Endodermal cell (in vitro differentiated cells): ENCODE data around the gene KIRREL2. TPM values are rescaled to one million over a fixed set of nuclear protein-coding genes. Genes with fewer than 3 reads are reported as not detected.
A peak's percentile ranks its signal among the peaks of the same experiment; 100 is the strongest.

Source experiments
- DNase-seq: peaks from one replicate; pipeline ENCODE4 v3.0.0-alpha.2; 2017
- H3K27ac ChIP-seq: 2 replicates; pipeline ENCODE4 v1.5.1; 2013; ENCODE audit warnings: mild to moderate bottlenecking, low read depth, low read length, moderate library complexity
- H3K27me3 ChIP-seq: 2 replicates; pipeline ENCODE4 v1.6.1; 2013; ENCODE audit warnings: mild to moderate bottlenecking, low read length, moderate library complexity; ENCODE audit not compliant: insufficient read depth, control insufficient read depth, poor library complexity, severe bottlenecking
- H3K36me3 ChIP-seq: 2 replicates; pipeline ENCODE4 v1.7.0; 2013; ENCODE audit warnings: mild to moderate bottlenecking, low read length, moderate library complexity; ENCODE audit not compliant: control insufficient read depth, insufficient read depth
- H3K4me1 ChIP-seq: one replicate; pipeline ENCODE4 v1.7.0; 2013; ENCODE audit warnings: low read length; ENCODE audit not compliant: control insufficient read depth, insufficient read depth
- H3K4me3 ChIP-seq: 2 replicates; pipeline ENCODE4 v1.5.1; 2013; ENCODE audit warnings: mild to moderate bottlenecking, low read length, moderate library complexity
- H3K9ac ChIP-seq: 2 replicates; pipeline ENCODE4 v1.6.1; 2013; ENCODE audit warnings: mild to moderate bottlenecking, low read length, moderate library complexity; ENCODE audit not compliant: poor library complexity, severe bottlenecking; ENCODE audit errors: extremely low read depth
- H3K9me3 ChIP-seq: 2 replicates; pipeline ENCODE4 v1.6.1; 2013; ENCODE audit warnings: mild to moderate bottlenecking, low read length, moderate library complexity; ENCODE audit not compliant: control insufficient read depth
- H3K27ac Mint-ChIP-seq: 2 replicates; pipeline ENCODE4 v1.8.0; 2020; ENCODE audit warnings: mixed read lengths
- H3K27me3 Mint-ChIP-seq: 2 replicates; pipeline ENCODE4 v1.8.0; 2021; ENCODE audit warnings: mild to moderate bottlenecking, mixed read lengths; ENCODE audit not compliant: insufficient read depth
- H3K36me3 Mint-ChIP-seq: 2 replicates; pipeline ENCODE4 v1.8.0; 2020; ENCODE audit warnings: low read depth, mixed read lengths
- H3K4me1 Mint-ChIP-seq: 2 replicates; pipeline ENCODE4 v1.8.0; 2020; ENCODE audit warnings: mixed read lengths
- H3K4me3 Mint-ChIP-seq: 2 replicates; pipeline ENCODE4 v1.8.0; 2020; ENCODE audit warnings: mild to moderate bottlenecking, moderate library complexity, mixed read lengths
- H3K9me3 Mint-ChIP-seq: 2 replicates; pipeline ENCODE4 v1.8.0; 2020; ENCODE audit warnings: mild to moderate bottlenecking, mixed read lengths
- WGBS, 2 experiments: methylation state at CpG; one replicate each; pipeline versions ENCODE4 v1.1.5 to v1.1.7; 2013; ENCODE audit warnings: missing lambda C conversion rate in 2 of 2, mixed read lengths in 1 of 2; ENCODE audit not compliant: insufficient coverage in 1 of 2, insufficient read length in 1 of 2; 5-methylcytosine and 5-hydroxymethylcytosine counted together
- total RNA-seq, 2 donors: library from RNA; stranded (reverse); fragmentation: NEBNext Ultra II Directional in 1 of 2; extraction: Animal tissue kit (Norgen Biotek cat#: 25700) in 1 of 2; gene quantifications; 2 replicates in 1 of 2; 3 replicates in 1 of 2; pipeline ENCODE4 v1.2.1, GENCODE V29; 2021
- TF ChIP-seq, protein P1 (sequence below): fragments of 200-600 bp; sonication (generic); conservative IDR thresholded peaks from 2 replicates; pipeline ENCODE4 v1.5.0; 2021; ENCODE audit warnings: antibody characterized with exemption, mild to moderate bottlenecking

KIRREL2 gene
- total RNA-seq, 2 donors from 2014 or later = 1.4 to 2.3 TPM

DNA sequence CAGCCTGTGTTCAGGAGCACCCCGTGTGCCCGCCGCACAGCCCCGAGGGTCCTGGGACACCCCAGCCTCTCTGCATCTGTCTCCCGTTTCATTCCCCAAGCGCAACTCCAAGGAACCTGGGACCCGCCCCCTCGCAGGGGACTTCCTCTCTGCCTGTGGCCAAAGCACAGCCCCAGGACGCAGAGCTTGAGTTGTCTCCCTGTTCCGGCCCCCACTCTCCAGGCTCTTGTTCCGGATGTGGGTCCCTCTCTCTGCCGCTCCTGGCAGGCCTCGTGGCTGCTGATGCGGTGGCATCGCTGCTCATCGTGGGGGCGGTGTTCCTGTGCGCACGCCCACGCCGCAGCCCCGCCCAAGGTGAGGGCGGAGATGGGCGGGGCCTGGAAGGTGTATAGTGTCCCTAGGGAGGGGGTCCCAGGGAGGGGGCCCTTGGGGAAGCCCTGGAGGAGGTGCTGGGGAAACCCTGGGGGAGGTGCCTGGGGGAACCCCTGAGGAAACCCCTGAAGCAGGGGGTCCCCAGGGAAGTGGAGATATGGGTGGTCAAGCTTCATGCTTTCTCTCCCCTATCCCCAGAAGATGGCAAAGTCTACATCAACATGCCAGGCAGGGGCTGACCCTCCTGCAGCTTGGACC lies 47.0 kb downstream of the KIRREL2 start:
- H3K4me1 Mint-ChIP-seq = peaks cover 23% of the 10 kb centered on the region

DNA sequence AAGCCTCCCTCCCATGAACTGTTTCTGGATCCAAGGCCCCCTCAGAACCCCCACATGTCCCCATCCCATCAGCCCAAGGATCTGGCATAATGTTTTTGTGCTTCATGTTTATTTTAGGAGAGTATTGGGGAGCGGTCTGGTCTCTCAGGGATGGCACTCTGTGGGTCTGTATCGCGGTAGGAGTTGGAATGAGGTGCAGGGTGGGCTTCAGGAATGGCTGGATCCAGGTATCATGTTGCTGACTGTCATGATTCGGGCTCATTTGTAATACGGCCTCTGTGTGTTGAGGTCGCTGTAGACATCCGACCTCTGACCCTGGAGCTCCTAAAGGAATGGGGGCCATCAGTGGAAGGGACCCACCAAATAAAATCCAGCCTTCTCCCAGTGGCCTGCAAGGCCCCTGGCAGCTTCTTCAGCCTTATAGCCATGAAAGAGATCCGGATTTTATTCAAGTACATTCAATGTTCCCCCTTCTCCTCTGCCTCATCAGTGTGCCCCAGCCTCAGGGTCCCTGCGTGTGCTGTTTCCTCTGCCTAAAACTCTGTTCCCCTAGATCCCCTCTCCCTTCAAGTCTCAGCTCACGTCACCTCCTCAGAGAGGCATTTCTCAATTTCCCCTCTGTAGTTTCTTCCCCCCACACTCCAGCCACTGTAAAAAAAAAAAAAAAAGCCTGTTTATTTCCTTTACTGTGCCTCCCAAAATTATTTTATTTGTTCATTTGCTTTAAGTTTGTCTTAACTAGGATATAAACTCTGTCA lies 47.8 kb downstream of the KIRREL2 start:
- Histone ChIP-seq H3K4me3 (no peak overlapping the region), H3K27me3 (no peaks in the 10 kb centered on the region), H3K4me1 (peaks cover 6% of the 10 kb centered on the region), H3K9ac (no peak overlapping the region), H3K27ac (no peak overlapping the region), H3K36me3 (no peaks in the 10 kb centered on the region), H3K9me3 (no peaks in the 10 kb centered on the region)
- TF ChIP-seq, protein P1, sequence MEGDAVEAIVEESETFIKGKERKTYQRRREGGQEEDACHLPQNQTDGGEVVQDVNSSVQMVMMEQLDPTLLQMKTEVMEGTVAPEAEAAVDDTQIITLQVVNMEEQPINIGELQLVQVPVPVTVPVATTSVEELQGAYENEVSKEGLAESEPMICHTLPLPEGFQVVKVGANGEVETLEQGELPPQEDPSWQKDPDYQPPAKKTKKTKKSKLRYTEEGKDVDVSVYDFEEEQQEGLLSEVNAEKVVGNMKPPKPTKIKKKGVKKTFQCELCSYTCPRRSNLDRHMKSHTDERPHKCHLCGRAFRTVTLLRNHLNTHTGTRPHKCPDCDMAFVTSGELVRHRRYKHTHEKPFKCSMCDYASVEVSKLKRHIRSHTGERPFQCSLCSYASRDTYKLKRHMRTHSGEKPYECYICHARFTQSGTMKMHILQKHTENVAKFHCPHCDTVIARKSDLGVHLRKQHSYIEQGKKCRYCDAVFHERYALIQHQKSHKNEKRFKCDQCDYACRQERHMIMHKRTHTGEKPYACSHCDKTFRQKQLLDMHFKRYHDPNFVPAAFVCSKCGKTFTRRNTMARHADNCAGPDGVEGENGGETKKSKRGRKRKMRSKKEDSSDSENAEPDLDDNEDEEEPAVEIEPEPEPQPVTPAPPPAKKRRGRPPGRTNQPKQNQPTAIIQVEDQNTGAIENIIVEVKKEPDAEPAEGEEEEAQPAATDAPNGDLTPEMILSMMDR = no peak
- Mint-ChIP-seq H3K4me1 (peaks cover 19% of the 10 kb centered on the region), H3K27ac (no peak overlapping the region), H3K9me3 (no peaks in the 10 kb centered on the region), H3K27me3 (peaks cover 14% of the 10 kb centered on the region), H3K36me3 (no peaks in the 10 kb centered on the region), H3K4me3 (no peak overlapping the region)
- WGBS, 2 experiments = 92 to 95% methylated on average over 9 to 10 of the region's 10 CpGs
- DNase-seq = no peak

More for the DNA sequence above, 47.0 kb downstream of the KIRREL2 start:
- Histone ChIP-seq H3K9me3 (no peaks in the 10 kb centered on the region), H3K27me3 (no peaks in the 10 kb centered on the region), H3K4me3 (peak overlapping the region; percentile 60), H3K4me1 (peaks cover 6% of the 10 kb centered on the region), H3K36me3 (no peaks in the 10 kb centered on the region), H3K27ac (no peak overlapping the region), H3K9ac (no peak overlapping the region)
- Mint-ChIP-seq H3K27me3 (peaks cover 14% of the 10 kb centered on the region), H3K4me3 (peak overlapping the region; percentile 68), H3K27ac (peak overlapping the region; percentile 71), H3K36me3 (peaks cover 1% of the 10 kb centered on the region), H3K9me3 (no peaks in the 10 kb centered on the region)
- TF ChIP-seq, protein P1 = no peak
- peak; percentile 92 for DNase-seq
- WGBS, 2 experiments = 9 to 13% methylated on average over 14 to 24 of the region's 24 CpGs

DNA sequence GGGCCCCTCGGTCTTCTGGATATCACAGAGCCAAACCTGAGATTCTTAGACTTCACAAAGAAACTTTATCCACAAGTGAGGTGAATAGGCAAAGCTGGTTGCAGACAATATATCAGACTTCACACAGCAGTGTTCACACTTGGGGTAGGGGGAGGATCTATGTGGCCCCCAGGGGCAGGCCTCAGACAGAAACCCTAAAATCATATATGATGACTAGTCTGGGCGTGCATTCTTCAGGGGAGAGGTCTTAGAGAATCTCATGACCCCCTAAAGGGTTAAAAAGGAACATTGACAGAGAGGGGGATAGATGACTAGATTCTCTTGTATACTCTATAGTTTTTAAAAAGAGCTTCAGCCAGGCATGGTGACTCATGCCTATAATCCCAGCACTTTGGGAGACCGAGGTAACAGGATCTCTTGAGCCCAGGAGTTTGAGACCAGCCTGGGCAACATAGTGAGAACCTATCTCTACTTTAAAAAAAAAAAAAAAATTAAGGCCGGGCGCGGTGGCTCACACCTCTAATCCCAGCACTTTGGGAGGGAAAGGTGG lies 48.5 kb downstream of the KIRREL2 start:
- no peak overlapping the region for H3K27ac ChIP-seq

More for the DNA sequence above, 48.5 kb downstream of the KIRREL2 start:
- Mint-ChIP-seq H3K4me1 (peaks cover 19% of the 10 kb centered on the region), H3K4me3 (no peak overlapping the region), H3K36me3 (no peaks in the 10 kb centered on the region), H3K9me3 (no peaks in the 10 kb centered on the region), H3K27ac (no peak overlapping the region), H3K27me3 (peaks cover 14% of the 10 kb centered on the region)
- TF ChIP-seq, protein P1 = no peak
- Histone ChIP-seq H3K4me3 (no peak overlapping the region), H3K27me3 (no peaks in the 10 kb centered on the region), H3K4me1 (peaks cover 6% of the 10 kb centered on the region), H3K9ac (no peak overlapping the region), H3K9me3 (no peaks in the 10 kb centered on the region), H3K36me3 (no peaks in the 10 kb centered on the region)
- WGBS, 2 experiments = 33 to 79% methylated on average over 1 to 6 of the region's 6 CpGs
- DNase-seq = no peak
